ENCODE measurements around the gene ADAMTS2.

DNA sequence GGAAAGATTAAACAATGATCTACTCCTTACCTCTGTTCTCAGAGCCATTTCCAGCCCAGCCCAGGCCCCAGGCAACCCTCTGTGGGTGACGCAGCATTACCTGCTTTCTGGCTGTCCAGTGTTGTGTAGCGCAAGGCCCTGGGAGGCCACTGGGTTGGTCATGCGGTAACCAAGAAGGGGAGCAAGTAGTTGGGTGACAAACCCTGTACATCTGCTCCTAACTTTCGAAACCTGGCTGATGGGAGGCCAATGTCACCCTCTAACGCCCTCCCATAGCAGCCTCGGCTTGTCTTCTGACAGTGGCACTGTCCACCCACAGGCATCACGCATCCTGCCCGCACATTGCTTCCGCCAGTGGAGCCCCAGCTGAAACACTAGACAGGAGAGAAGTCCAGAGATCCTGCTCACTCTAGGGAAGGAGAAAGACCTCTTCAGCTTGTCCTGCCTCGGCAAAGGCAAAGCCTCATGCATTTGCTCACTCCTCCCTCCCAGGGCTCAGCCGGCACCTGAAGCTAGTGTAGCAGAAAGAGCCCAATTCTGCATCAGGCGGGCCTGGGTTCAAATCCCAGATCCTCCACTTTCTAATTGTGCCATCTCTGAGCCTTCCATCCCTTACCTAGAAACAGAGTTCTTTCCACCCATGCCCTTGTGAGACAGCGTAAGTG lies 94.6 kb downstream of the ADAMTS2 start:
- TF ChIP-seq EZH2 (IDR thresholded peaks at IDR 0.05) (no peak), POLR2AphosphoS5 (IDR thresholded peaks at IDR 0.05; ENCODE audit: borderline replicate concordance, low read depth, low read length) (no peak), FOXP2 (optimal IDR thresholded peaks at IDR 0.05; ENCODE audit: control extremely low read depth, extremely low read length, insufficient read depth) (no peak)
